ENCODE results near the gene SH3BP2. TPM values are rescaled to one million over a fixed set of nuclear protein-coding genes. Genes with fewer than 3 reads are reported as not detected.
A peak's percentile ranks its signal among the peaks of the same experiment; 100 is the strongest.

The SH3BP2 gene
- total RNA-seq, 1 donor from 2014 or later = 43.2 TPM

DNA sequence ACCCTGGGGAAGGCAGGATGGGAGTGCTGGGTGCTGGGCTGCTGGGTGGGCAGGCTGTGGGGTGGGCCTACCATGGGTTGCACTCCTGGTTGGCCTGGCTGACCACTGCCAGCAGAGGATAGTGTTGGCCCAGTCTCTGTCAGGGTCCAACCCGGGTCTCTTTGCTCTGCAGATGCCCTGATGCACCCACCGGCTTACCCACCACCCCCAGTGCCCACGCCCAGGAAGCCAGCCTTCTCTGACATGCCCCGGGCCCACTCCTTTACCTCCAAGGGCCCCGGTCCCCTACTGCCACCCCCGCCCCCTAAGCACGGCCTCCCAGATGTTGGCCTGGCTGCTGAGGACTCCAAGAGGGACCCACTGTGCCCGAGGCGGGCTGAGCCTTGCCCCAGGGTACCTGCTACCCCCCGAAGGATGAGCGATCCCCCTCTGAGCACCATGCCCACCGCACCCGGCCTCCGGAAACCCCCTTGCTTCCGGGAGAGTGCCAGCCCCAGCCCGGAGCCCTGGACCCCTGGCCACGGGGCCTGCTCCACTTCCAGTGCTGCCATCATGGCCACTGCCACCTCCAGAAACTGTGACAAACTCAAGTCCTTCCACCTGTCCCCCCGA lies 36.5 kb downstream of the SH3BP2 start:
- ChIA-PET POLR2A (interaction anchor here (0.5 to 0.9 kb wide), 3 partner anchors 11 to 22 kb away, joined by 4 to 8 read pairs (median 4); no protein-coding TSS in a partner anchor), CTCF (interaction anchor here (0.7 kb wide), 1 partner anchor 216 kb away, joined by 3 read pairs; no protein-coding TSS in a partner anchor)
- Mint-ChIP-seq H3K4me1 (peaks cover 29% of the 10 kb centered on the region), H3K27me3 (no peaks in the 10 kb centered on the region), H3K9me3 (no peaks in the 10 kb centered on the region), H3K36me3 (ENCODE audit: low read depth) (peaks cover 61% of the 10 kb centered on the region), H3K27ac (no peak overlapping the region), H3K4me3 (no peak overlapping the region)
- DNase-seq = peak; percentile 14
- ATAC-seq (ENCODE audit: low read depth) = no peak
- intact Hi-C loops (cut with micrococcal nuclease) = no loop called here
- TF ChIP-seq, protein P1, sequence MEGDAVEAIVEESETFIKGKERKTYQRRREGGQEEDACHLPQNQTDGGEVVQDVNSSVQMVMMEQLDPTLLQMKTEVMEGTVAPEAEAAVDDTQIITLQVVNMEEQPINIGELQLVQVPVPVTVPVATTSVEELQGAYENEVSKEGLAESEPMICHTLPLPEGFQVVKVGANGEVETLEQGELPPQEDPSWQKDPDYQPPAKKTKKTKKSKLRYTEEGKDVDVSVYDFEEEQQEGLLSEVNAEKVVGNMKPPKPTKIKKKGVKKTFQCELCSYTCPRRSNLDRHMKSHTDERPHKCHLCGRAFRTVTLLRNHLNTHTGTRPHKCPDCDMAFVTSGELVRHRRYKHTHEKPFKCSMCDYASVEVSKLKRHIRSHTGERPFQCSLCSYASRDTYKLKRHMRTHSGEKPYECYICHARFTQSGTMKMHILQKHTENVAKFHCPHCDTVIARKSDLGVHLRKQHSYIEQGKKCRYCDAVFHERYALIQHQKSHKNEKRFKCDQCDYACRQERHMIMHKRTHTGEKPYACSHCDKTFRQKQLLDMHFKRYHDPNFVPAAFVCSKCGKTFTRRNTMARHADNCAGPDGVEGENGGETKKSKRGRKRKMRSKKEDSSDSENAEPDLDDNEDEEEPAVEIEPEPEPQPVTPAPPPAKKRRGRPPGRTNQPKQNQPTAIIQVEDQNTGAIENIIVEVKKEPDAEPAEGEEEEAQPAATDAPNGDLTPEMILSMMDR (IDR thresholded peaks at IDR 0.05) = no peak

- TF ChIP-seq, protein P1 (IDR thresholded peaks at IDR 0.05) = no peak
- Mint-ChIP-seq H3K27ac (no peak overlapping the region), H3K9me3 (no peaks in the 10 kb centered on the region), H3K36me3 (ENCODE audit: low read depth) (peaks cover 55% of the 10 kb centered on the region), H3K4me1 (peaks cover 35% of the 10 kb centered on the region), H3K27me3 (no peaks in the 10 kb centered on the region), H3K4me3 (no peak overlapping the region)
- intact Hi-C loops (cut with micrococcal nuclease) = loop anchor here (5.0 kb wide), 1 partner anchor 102 kb away; no protein-coding TSS in a partner anchor
- DNase-seq (peak; percentile 14), ATAC-seq (ENCODE audit: low read depth) (no peak)
- POLR2A ChIA-PET = interaction anchor here (0.5 to 0.9 kb wide), 4 partner anchors 11 to 61 kb away, joined by 4 to 8 read pairs (median 5); no protein-coding TSS in a partner anchor
- CTCF ChIA-PET = interaction anchor here (0.7 kb wide), 1 partner anchor 215 kb away, joined by 3 read pairs; no protein-coding TSS in a partner anchor
These were observed 37.1 kb downstream of the SH3BP2 start for GRCh38 chr4:2829933-2830451.

GRCh38 chr4:2830632-2831610 lies 38.0 kb downstream of the SH3BP2 start:
- H3K4me1 Mint-ChIP-seq = peaks cover 44% of the 10 kb centered on the region
- CTCF ChIA-PET = no interaction called here

GRCh38 chr4:2831611-2832308 lies 38.9 kb downstream of the SH3BP2 start:
- intact Hi-C loops (cut with micrococcal nuclease) = loop anchor here (1.0 to 5.0 kb wide), 5 partner anchors 14 to 101 kb away; no protein-coding TSS in a partner anchor
- TF ChIP-seq, protein P1 (IDR thresholded peaks at IDR 0.05) = no peak
- H3K9me3 Mint-ChIP-seq = no peaks in the 10 kb centered on the region
- ChIA-PET POLR2A (interaction anchor here (0.5 to 1.5 kb wide), 7 partner anchors 12 to 56 kb away, joined by 3 to 15 read pairs (median 5); partner anchors contain the start of gene ADD1), CTCF (no interaction called here)
- H3K36me3 Mint-ChIP-seq (ENCODE audit: low read depth) = peaks cover 42% of the 10 kb centered on the region
- H3K27ac Mint-ChIP-seq = peak overlapping the region; percentile 83
- peak; percentile 17 for DNase-seq
- peak overlapping the region; percentile 67 for H3K4me3 Mint-ChIP-seq
- H3K4me1 Mint-ChIP-seq = peaks cover 52% of the 10 kb centered on the region
- no peak for ATAC-seq (ENCODE audit: low read depth)
- no peaks in the 10 kb centered on the region for H3K27me3 Mint-ChIP-seq

More at GRCh38 chr4:2830632-2831610, 38.0 kb downstream of the SH3BP2 start:
- Mint-ChIP-seq H3K27me3 (no peaks in the 10 kb centered on the region), H3K36me3 (ENCODE audit: low read depth) (peaks cover 47% of the 10 kb centered on the region), H3K27ac (no peak overlapping the region), H3K4me3 (no peak overlapping the region), H3K9me3 (no peaks in the 10 kb centered on the region)
- TF ChIP-seq, protein P1 (IDR thresholded peaks at IDR 0.05) = no peak
- DNase-seq (peak; percentile 19), ATAC-seq (ENCODE audit: low read depth) (no peak)
- intact Hi-C loops (cut with micrococcal nuclease) = loop anchor here (5.0 kb wide), 1 partner anchor 101 kb away; no protein-coding TSS in a partner anchor
- POLR2A ChIA-PET = interaction anchor here (0.5 to 1.1 kb wide), 2 partner anchors 24 to 55 kb away, joined by 3 to 8 read pairs; no protein-coding TSS in a partner anchor

Measured in activated B cell treated with CpG ODN at 0.5 μM for 24 hours (primary cell).